Inflammatory macrophage (primary cell): ENCODE data around the gene HHEX.
"Not testable (repeated sequence)": the region's sequence is repeated elsewhere in the genome, so short reads cannot be mapped to it uniquely, and the experiment has no call there.

Source experiments
- DNase-seq, 2 donors: peaks; one replicate each; pipeline ENCODE4 v3.0.0-alpha.2; 2020 to 2022

HHEX gene

DNA sequence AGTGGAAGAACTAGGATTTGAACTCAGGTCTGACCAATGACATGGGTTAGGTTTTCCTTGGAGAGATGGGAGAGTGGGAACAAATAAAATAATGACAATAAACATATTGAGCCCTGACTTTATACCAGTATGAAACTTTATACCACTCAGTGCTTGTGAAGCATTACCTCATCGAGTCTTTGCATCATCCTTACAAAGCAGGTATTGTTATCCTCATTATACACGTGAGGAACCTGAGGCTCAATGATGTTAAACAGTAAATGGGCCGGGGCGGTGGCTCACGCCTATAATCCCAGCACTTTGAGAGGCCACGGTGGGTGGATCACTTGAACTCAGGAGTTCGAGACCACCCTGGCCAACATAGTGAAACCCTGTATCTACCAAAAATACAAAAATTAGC is 47.7 kb downstream of the HHEX start:
- DNase-seq, result no peak

- DNase-seq, result no peak
Measured at GRCh38 chr10:92740762-92741161, 51.0 kb downstream of the HHEX start.

- DNase-seq, result not testable (repeated sequence)
Measured at GRCh38 chr10:92741741-92742140, 52.0 kb downstream of the HHEX start.

- peak; percentile 66 to 72 for DNase-seq
Measured at GRCh38 chr10:92742331-92743228, 52.8 kb downstream of the HHEX start.
